Parathyroid adenoma (tissue), 2 donors: ENCODE measurements around the gene WDR27.

Experiments
- H2AFZ ChIP-seq: fragments of 300-600 bp; sonication (generic); one replicate; pipeline ENCODE4 v1.7.0; 2017; ENCODE audit warnings: antibody characterized with exemption, mild to moderate bottlenecking
- H3K27ac ChIP-seq: fragments of 300-600 bp; sonication (generic); one replicate; pipeline ENCODE4 v1.7.0; 2017
- H3K27me3 ChIP-seq: fragments of 300-600 bp; sonication (generic); one replicate; pipeline ENCODE4 v1.7.0; 2017; ENCODE audit warnings: low read length; ENCODE audit not compliant: control insufficient read depth, insufficient read depth
- H3K36me3 ChIP-seq: fragments of 300-600 bp; sonication (generic); one replicate; pipeline ENCODE4 v1.7.0; 2017; ENCODE audit warnings: low read length; ENCODE audit not compliant: control insufficient read depth, insufficient read depth
- H3K4me1 ChIP-seq: fragments of 300-600 bp; sonication (generic); one replicate; pipeline ENCODE4 v1.7.0; 2017; ENCODE audit warnings: control low read depth
- H3K4me2 ChIP-seq: fragments of 300-600 bp; sonication (generic); one replicate; pipeline ENCODE4 v1.7.0; 2017; ENCODE audit warnings: low read length
- H3K4me3 ChIP-seq: fragments of 300-600 bp; sonication (generic); one replicate; pipeline ENCODE4 v1.7.0; 2017; ENCODE audit warnings: low read depth, low read length
- H3K79me2 ChIP-seq: fragments of 300-600 bp; sonication (generic); one replicate; pipeline ENCODE4 v1.7.0; 2017; ENCODE audit warnings: control low read depth
- H3K9ac ChIP-seq: fragments of 300-600 bp; sonication (generic); one replicate; pipeline ENCODE4 v1.7.0; 2017; ENCODE audit warnings: mild to moderate bottlenecking
- H3K9me3 ChIP-seq: fragments of 300-600 bp; sonication (generic); one replicate; pipeline ENCODE4 v1.7.0; 2017; ENCODE audit warnings: low read length; ENCODE audit not compliant: control insufficient read depth
- TF ChIP-seq, protein P1 (sequence below): fragments of 300-600 bp; sonication (generic); IDR thresholded peaks from one replicate; pipeline ENCODE4 v1.7.0; 2017; ENCODE audit warnings: antibody characterized with exemption, mild to moderate bottlenecking
- donor health status: primary hyperparathyroidism.

Gene WDR27

DNA sequence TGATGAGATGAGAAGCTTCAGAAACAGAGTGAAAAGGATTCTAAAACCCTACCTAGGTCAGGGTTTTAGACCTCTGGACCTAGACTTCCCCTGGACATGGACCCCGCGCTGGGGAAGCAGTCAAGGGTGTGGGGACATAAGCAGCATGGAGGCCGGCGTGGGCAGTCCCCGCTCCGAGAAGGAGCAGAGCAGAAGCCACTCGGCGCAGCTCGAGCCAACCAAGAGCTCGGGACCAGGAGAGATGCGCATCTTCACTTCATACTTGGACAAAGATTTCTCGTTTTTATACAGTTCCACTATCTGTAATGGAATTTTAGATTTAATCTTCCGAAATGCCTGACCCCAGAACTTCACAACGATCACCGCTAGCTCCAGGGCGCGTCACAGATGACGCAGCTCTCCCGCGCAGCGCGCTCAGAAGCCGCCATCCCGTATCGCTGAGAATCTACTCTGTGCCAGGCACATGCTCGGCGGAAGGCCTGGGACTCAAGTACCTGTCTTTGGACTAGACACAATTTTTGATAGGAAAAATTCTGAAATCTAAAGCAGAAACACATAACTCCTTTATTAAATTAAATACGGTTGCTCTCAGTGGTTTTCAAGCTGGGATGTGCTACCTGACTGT is 60.3 kb downstream of the WDR27 start:
- no peaks in the 10 kb centered on the region for H3K79me2 ChIP-seq
- no peaks in the 10 kb centered on the region for H3K9me3 ChIP-seq
- H3K36me3 ChIP-seq, result no peaks in the 10 kb centered on the region
- TF ChIP-seq, protein P1, sequence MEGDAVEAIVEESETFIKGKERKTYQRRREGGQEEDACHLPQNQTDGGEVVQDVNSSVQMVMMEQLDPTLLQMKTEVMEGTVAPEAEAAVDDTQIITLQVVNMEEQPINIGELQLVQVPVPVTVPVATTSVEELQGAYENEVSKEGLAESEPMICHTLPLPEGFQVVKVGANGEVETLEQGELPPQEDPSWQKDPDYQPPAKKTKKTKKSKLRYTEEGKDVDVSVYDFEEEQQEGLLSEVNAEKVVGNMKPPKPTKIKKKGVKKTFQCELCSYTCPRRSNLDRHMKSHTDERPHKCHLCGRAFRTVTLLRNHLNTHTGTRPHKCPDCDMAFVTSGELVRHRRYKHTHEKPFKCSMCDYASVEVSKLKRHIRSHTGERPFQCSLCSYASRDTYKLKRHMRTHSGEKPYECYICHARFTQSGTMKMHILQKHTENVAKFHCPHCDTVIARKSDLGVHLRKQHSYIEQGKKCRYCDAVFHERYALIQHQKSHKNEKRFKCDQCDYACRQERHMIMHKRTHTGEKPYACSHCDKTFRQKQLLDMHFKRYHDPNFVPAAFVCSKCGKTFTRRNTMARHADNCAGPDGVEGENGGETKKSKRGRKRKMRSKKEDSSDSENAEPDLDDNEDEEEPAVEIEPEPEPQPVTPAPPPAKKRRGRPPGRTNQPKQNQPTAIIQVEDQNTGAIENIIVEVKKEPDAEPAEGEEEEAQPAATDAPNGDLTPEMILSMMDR, result no peak
- no peak overlapping the region for H3K27ac ChIP-seq
- H3K9ac ChIP-seq, result no peak overlapping the region
- H3K4me2 ChIP-seq, result no peak overlapping the region
- H3K4me1 ChIP-seq, result no peaks in the 10 kb centered on the region
- no peak overlapping the region for H2AFZ ChIP-seq
- no peaks in the 10 kb centered on the region for H3K27me3 ChIP-seq
- H3K4me3 ChIP-seq, result no peak overlapping the region

DNA sequence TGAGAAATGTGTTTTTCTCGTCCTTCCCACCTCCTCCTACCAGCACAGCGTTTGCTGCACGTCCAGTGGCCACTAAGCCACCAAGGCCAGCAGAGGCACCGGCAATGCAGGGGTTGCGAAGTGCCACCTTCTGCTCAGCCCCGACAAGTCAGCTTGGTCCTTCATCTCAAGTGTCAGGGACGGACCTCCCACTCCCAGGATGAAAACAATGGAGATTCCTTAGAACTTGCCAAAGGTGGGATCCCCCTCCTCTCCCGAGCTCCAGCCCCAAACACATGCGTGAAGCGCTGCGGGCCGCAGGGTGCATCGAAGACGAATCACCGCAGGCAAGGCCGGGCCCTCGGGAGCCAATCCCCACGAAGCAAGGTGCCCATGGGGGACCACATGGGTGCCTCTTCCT is 60.8 kb downstream of the WDR27 start:
- no peaks in the 10 kb centered on the region for H3K4me1 ChIP-seq
- H3K4me2 ChIP-seq, result no peak overlapping the region
- H3K36me3 ChIP-seq, result no peaks in the 10 kb centered on the region
- no peak overlapping the region for H3K9ac ChIP-seq
- TF ChIP-seq, protein P1, result no peak
- H3K27ac ChIP-seq, result no peak overlapping the region
- no peaks in the 10 kb centered on the region for H3K79me2 ChIP-seq
- H2AFZ ChIP-seq, result no peak overlapping the region
- no peak overlapping the region for H3K4me3 ChIP-seq
- H3K9me3 ChIP-seq, result no peaks in the 10 kb centered on the region
- no peaks in the 10 kb centered on the region for H3K27me3 ChIP-seq

DNA sequence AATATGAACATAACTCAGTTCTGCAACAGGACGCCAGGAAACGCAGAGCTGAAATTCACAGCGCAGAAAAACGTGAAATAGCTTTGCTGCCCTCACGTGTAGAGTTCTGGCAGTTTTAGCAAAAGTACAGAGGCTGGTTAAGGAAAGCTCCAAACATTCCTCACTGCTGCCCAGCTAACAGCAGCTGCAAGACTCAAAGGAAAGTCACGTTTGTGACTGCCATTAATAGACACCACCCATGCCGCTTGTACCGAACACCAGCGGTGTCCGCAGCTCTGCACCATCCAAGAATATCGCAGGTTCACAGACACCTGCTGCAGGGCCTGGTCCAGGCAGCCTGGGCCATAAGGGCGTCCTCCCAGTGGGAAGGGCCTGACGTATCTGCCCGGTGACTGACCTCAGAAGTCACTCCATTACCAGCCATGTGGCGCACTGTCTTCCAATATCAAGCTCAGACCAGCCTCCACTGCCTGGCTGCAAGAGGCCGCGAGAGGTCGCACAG is 61.4 kb downstream of the WDR27 start:
- Histone ChIP-seq H3K9ac (no peak overlapping the region), H3K36me3 (no peaks in the 10 kb centered on the region), H2AFZ (no peak overlapping the region), H3K4me2 (no peak overlapping the region), H3K27me3 (no peaks in the 10 kb centered on the region), H3K4me3 (no peak overlapping the region), H3K79me2 (no peaks in the 10 kb centered on the region), H3K4me1 (no peaks in the 10 kb centered on the region), H3K27ac (no peak overlapping the region), H3K9me3 (no peaks in the 10 kb centered on the region)
- TF ChIP-seq, protein P1, result no peak

DNA sequence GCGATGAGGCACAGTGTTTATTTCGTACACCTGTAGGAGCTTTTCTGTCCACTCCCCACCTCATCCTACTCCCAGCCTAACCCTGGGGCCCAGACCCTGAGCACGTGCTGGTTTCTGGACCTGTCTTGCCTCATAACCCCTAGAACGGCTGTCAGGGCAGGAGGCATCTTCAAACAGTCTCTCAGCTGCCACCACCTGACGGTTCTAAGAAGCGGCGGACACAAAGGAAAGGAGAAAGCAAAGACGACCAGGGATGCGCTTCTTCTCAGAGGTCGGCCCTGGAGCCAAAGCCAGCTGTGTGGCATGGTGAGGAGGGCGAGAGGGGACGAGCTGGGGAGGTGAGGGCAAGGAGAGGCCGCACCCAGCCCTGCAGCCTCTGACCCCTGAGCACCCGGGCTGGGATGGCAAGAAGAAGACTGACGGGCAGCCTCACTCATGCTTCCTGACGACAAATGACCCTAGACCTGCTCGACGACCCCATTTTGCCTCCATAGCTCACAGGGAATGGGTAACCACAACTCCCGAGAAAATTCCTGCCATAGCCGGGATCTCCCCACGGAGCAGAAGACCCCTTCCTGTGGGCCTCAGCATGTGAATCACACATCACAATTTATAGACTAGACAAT is 62.1 kb downstream of the WDR27 start:
- TF ChIP-seq, protein P1, result no peak

GRCh38 chr6:169638915-169639314 is 62.9 kb downstream of the WDR27 start:
- Histone ChIP-seq H3K4me3 (no peak overlapping the region), H3K27ac (no peak overlapping the region), H3K36me3 (no peaks in the 10 kb centered on the region), H3K4me1 (no peaks in the 10 kb centered on the region), H3K9me3 (no peaks in the 10 kb centered on the region), H3K27me3 (no peaks in the 10 kb centered on the region), H3K4me2 (no peak overlapping the region), H2AFZ (no peak overlapping the region), H3K79me2 (no peaks in the 10 kb centered on the region), H3K9ac (no peak overlapping the region)
- TF ChIP-seq, protein P1, result no peak

More for the DNA sequence above, 62.1 kb downstream of the WDR27 start:
- no peaks in the 10 kb centered on the region for H3K4me1 ChIP-seq
- no peaks in the 10 kb centered on the region for H3K27me3 ChIP-seq
- no peak overlapping the region for H2AFZ ChIP-seq
- H3K9me3 ChIP-seq, result no peaks in the 10 kb centered on the region
- no peak overlapping the region for H3K4me3 ChIP-seq
- no peak overlapping the region for H3K4me2 ChIP-seq
- H3K79me2 ChIP-seq, result no peaks in the 10 kb centered on the region
- no peak overlapping the region for H3K9ac ChIP-seq
- H3K27ac ChIP-seq, result no peak overlapping the region
- no peaks in the 10 kb centered on the region for H3K36me3 ChIP-seq
